ENCODE measurements around the gene TYRO3.

TYRO3 gene

DNA sequence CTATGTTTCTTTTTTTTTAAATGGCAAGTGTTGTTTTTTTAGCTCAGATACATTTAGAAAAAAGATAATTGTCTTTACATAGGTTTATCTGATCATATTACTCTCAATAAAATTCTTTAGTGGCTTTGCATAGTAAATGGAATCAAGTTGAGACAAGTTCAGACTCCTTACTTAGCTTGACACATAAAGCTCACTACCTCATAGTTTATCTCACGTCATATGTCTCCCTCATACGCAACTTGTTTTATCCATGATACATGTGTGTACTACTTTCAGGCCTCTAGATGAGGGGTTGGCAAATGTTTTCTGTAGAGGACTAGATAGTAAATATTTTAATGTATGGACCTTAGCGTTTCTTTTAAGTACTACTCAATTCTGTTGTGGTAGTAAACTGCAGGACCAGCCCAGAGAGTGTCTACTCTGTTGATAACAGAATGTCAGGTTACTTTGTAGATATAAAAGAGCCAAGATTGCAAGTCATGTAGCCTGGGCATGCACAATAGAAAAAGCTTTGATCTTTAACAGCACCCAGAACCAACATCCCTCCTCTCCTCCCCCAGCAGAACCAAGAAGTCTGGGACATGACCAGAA, 73.0 kb downstream of the TYRO3 start:
- Histone ChIP-seq H3K4me1 (ENCODE audit: control insufficient read depth, insufficient read depth, low read length, unreplicated experiment) (peaks cover 6% of the 10 kb centered on the region), H3K4me3 (ENCODE audit: low read depth, low read length) (no peak overlapping the region), H3K27ac (ENCODE audit: low read depth, low read length) (no peak overlapping the region), H3K79me2 (ENCODE audit: control insufficient read depth, insufficient read depth, low read length, unreplicated experiment) (peaks cover 79% of the 10 kb centered on the region), H2AFZ (ENCODE audit: low read length, unreplicated experiment) (no peak overlapping the region), H3K27me3 (ENCODE audit: insufficient read depth, low read length) (no peaks in the 10 kb centered on the region), H3K36me3 (ENCODE audit: insufficient read depth, low read length) (no peaks in the 10 kb centered on the region)
